H1 (cell line): ENCODE data around the gene STX7. TPM values are rescaled to one million over a fixed set of nuclear protein-coding genes. Genes with fewer than 3 reads are reported as not detected.

Experiments used
- FOSL1 ChIP-seq: IDR thresholded peaks from 2 replicates; pipeline ENCODE4 v1.6.1; 2011; ENCODE audit warnings: mild to moderate bottlenecking, low read depth, low read length, moderate library complexity; ENCODE audit not compliant: insufficient read depth
- MAFK ChIP-seq: IDR thresholded peaks from 2 replicates; pipeline ENCODE4 v1.6.1; 2012; ENCODE audit warnings: low read depth, mild to moderate bottlenecking, improper control_type of control experiment, low read length
- PHF8 ChIP-seq: fragments of 200-600 bp; sonication (generic); conservative IDR thresholded peaks from 2 replicates; pipeline ENCODE4 v1.7.1; 2012; ENCODE audit warnings: low read depth, mild to moderate bottlenecking, inconsistent platforms, low read length, moderate library complexity
- TBP ChIP-seq: IDR thresholded peaks from 2 replicates; pipeline ENCODE4 v1.6.1; 2011; ENCODE audit warnings: low read depth, low read length, improper control_type of control experiment
- polyA plus RNA-seq, 7 experiments: library from polyadenylated mRNA; depleted of rRNA in 3 of 7; stranded (reverse) in 5 of 7; unstranded in 2 of 7; fragments of >200 nt in 5 of 7; fragments of 200-250 nt in 2 of 7; gene quantifications; 1 replicate in 5 of 7; 2 replicates in 1 of 7; 4 replicates in 1 of 7; pipeline versions ENCODE4 v1.2.1 to v1.2.3, GENCODE V29; 2011 to 2013; ENCODE audit warnings: missing spikeins in 2 of 7, mixed read lengths in 2 of 7
- total RNA-seq: library from RNA; stranded (reverse); fragmentation: NEBNext Ultra II Directional; extraction: Animal tissue kit (Norgen Biotek cat#: 25700); gene quantifications from 2 replicates; pipeline ENCODE4 v1.2.1, GENCODE V29; 2021

Gene STX7
- total and polyA plus RNA-seq, 2 of the 8 experiments (the other 6 are each of a cell fraction or from before 2014, with no cell fraction given) = 5.7 to 27.9 TPM

DNA sequence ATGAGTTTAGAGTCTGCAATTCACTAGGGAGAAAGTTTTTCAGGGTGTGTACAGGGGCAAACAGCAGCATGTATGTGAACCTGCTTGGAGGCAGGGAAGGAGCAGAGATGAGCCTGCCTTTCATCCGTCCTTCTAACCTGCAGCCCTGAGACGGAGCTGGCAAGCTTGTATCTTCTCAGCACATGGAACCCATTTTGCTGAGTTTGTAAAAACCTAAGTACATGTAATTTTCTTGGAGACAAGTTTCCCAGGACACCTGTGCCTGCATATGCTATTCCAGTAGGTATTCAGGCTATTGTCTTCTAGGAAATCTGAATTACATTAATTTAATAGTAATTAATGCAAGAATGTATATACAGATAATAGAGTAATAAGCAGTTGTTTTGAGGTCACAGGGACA lies 82.8 kb downstream of the STX7 start (continued):
- TF ChIP-seq MAFK = no peak
- no peak for TF ChIP-seq TBP
- no peak for TF ChIP-seq FOSL1
- TF ChIP-seq PHF8 = no peak
